H1 (cell line): ENCODE data around the gene NOS2.

ENCODE experiments used
- CEBPB ChIP-seq: IDR thresholded peaks from 2 replicates; pipeline ENCODE4 v1.6.1; 2012; ENCODE audit warnings: low read depth, low read length
- CHD1 ChIP-seq: IDR thresholded peaks from 2 replicates; pipeline ENCODE4 v1.6.1; 2012; ENCODE audit warnings: low read depth, low read length, improper control_type of control experiment
- CTCF ChIP-seq, 3 experiments: IDR thresholded peaks; 1 replicate in 2 of 3; 2 replicates in 1 of 3; pipeline versions ENCODE4 v1.5.1 to v1.6.1; 2011; ENCODE audit warnings: low read length in 3 of 3, mild to moderate bottlenecking in 3 of 3, inconsistent platforms in 2 of 3, low read depth in 1 of 3, moderate library complexity in 1 of 3; ENCODE audit not compliant: insufficient read depth in 1 of 3; ENCODE audit errors: control extremely low read depth in 1 of 3
- EP300 ChIP-seq, 2 experiments: IDR thresholded peaks; 1 replicate in 1 of 2; 2 replicates in 1 of 2; pipeline ENCODE4 v1.6.1; 2011 to 2012; ENCODE audit warnings: low read depth in 2 of 2, low read length in 2 of 2, mild to moderate bottlenecking in 2 of 2, borderline replicate concordance in 1 of 2, inconsistent platforms in 1 of 2, moderate library complexity in 1 of 2
- MAFK ChIP-seq: IDR thresholded peaks from 2 replicates; pipeline ENCODE4 v1.6.1; 2012; ENCODE audit warnings: low read depth, mild to moderate bottlenecking, improper control_type of control experiment, low read length
- POLR2AphosphoS5 ChIP-seq: IDR thresholded peaks from 2 replicates; pipeline ENCODE4 v1.6.1; 2011; ENCODE audit warnings: low read depth, low read length
- SP2 ChIP-seq: IDR thresholded peaks from 2 replicates; pipeline ENCODE4 v1.6.1; 2012; ENCODE audit warnings: mild to moderate bottlenecking, low read length, inconsistent platforms
- TAF1 ChIP-seq: IDR thresholded peaks from 2 replicates; pipeline ENCODE4 v1.6.1; 2011; ENCODE audit warnings: mild to moderate bottlenecking, low read depth, low read length
- TEAD4 ChIP-seq: IDR thresholded peaks from 2 replicates; pipeline ENCODE4 v1.6.1; 2012; ENCODE audit warnings: low read depth, low read length, inconsistent platforms, mixed read lengths
- ZNF274 ChIP-seq: IDR thresholded peaks from 2 replicates; pipeline ENCODE4 v1.7.0; 2012; ENCODE audit warnings: low read length, borderline replicate concordance; ENCODE audit errors: extremely low read depth

- no peak for TF ChIP-seq SP2
- no peak for TF ChIP-seq CTCF (IDR thresholded peaks at IDR 0.05; ENCODE audit: control extremely low read depth in 1 of 3, insufficient read depth in 1 of 3, low read depth in 1 of 3, low read length in 3 of 3)
- TF ChIP-seq POLR2AphosphoS5: no peak
- TF ChIP-seq TAF1: no peak
- no peak for TF ChIP-seq TEAD4
- TF ChIP-seq ZNF274: no peak
- TF ChIP-seq CEBPB: no peak
- no peak for TF ChIP-seq MAFK
- no peak for TF ChIP-seq CHD1
- TF ChIP-seq EP300 (IDR thresholded peaks at IDR 0.05; ENCODE audit: borderline replicate concordance in 1 of 2, low read depth in 2 of 2, low read length in 2 of 2): no peak
Observed at GRCh38 chr17:27802033-27802432, 1.7 kb upstream of the NOS2 start.
